ENCODE data around the gene CRMP1. TPM values are rescaled to one million over a fixed set of nuclear protein-coding genes. Genes with fewer than 3 reads are reported as not detected.

CRMP1 gene
- total RNA-seq, 1 experiment from 2014 or later = 77.5 TPM

DNA sequence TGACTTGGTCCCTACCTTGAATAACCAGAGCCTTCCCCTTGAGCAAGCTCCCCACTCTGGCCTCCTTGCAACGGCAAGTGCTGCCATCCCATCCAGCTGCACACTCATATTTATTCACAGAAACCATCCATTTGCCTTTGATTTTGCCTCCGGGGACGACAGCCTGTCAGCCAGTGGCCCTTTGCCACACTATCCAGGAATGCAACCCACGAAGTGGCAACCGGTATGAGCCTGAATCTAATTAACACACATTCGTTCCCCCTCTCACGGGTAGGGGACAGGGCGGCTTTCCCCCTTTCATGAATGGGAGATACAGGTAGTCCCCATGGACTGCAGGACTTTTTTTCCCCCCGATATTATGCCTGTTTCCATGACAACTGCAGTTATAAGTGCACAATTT is 15.5 kb downstream of the CRMP1 start:
- no TSS peak for BruUV-seq (replicated peaks)
- no peak overlapping the region for H3K4me3 ChIP-seq (ENCODE audit: low read depth, low read length, poor library complexity, severe bottlenecking)
- peaks cover 25% of the 10 kb centered on the region for H3K4me1 ChIP-seq (ENCODE audit: insufficient read depth, low read length, poor library complexity, severe bottlenecking)
- H3K27me3 ChIP-seq (replicated peaks; ENCODE audit: insufficient read depth, low read depth, low read length, poor library complexity) = no peaks in the 10 kb centered on the region
- H3K9me3 ChIP-seq (ENCODE audit: low read depth, low read length, poor library complexity, severe bottlenecking) = no peaks in the 10 kb centered on the region
- TF ChIP-seq, protein P1, sequence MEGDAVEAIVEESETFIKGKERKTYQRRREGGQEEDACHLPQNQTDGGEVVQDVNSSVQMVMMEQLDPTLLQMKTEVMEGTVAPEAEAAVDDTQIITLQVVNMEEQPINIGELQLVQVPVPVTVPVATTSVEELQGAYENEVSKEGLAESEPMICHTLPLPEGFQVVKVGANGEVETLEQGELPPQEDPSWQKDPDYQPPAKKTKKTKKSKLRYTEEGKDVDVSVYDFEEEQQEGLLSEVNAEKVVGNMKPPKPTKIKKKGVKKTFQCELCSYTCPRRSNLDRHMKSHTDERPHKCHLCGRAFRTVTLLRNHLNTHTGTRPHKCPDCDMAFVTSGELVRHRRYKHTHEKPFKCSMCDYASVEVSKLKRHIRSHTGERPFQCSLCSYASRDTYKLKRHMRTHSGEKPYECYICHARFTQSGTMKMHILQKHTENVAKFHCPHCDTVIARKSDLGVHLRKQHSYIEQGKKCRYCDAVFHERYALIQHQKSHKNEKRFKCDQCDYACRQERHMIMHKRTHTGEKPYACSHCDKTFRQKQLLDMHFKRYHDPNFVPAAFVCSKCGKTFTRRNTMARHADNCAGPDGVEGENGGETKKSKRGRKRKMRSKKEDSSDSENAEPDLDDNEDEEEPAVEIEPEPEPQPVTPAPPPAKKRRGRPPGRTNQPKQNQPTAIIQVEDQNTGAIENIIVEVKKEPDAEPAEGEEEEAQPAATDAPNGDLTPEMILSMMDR (conservative IDR thresholded peaks at IDR 0.05; ENCODE audit: low read depth, low read length) = no peak
- TF ChIP-seq EZH2 (IDR thresholded peaks at IDR 0.05; ENCODE audit: borderline replicate concordance, low read depth, low read length, poor library complexity, severe bottlenecking) = no peak
- H3K27ac ChIP-seq (ENCODE audit: low read depth, low read length, poor library complexity, severe bottlenecking) = no peak overlapping the region
- no peaks in the 10 kb centered on the region for H3K36me3 ChIP-seq (ENCODE audit: insufficient read depth, low read length, poor library complexity, severe bottlenecking)
- ChIA-PET CTCF (no interaction called here), POLR2A (ENCODE audit: low non-redundant PET) (no interaction called here)
- no peak for DNase-seq (ENCODE audit: low spot score)
- intact Hi-C loops (cut with micrococcal nuclease; ENCODE audit: unreplicated experiment) = no loop called here

DNA sequence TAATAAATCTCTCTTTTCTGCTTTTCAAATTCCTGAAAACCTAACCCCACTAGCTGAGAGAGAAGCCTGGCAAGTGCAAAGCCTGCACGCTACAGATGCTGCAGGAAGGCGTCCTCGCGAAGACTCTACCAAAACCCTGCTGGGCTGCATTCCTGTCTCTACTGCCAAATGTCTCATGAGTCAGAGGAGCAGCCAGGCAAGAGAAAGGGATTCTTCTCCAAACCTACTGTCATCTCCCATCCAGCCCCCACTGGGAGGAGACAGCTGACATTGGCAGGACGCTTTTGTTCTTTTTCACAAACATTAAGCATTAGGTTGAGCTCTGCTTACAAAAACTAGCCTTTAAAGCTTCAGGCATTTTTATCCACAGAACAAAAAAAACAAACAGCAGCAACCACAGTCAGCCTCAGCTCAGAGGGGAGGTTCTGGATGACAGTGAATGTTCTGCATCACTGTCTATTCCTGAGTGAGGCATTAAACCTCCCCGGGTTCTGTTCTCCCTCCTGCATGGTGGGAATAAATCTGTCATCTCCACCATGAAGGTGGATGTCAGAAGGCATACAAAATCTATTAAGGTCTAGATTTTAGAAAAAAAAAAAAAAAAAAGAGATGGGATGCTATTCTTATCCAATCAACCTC is 18.0 kb downstream of the CRMP1 start:
- no TSS peak for BruUV-seq (replicated peaks)
- ChIA-PET CTCF (interaction anchor here (0.6 kb wide), 1 partner anchor 10 kb away, joined by 4 read pairs; no protein-coding TSS in a partner anchor), POLR2A (ENCODE audit: low non-redundant PET) (no interaction called here)

DNA sequence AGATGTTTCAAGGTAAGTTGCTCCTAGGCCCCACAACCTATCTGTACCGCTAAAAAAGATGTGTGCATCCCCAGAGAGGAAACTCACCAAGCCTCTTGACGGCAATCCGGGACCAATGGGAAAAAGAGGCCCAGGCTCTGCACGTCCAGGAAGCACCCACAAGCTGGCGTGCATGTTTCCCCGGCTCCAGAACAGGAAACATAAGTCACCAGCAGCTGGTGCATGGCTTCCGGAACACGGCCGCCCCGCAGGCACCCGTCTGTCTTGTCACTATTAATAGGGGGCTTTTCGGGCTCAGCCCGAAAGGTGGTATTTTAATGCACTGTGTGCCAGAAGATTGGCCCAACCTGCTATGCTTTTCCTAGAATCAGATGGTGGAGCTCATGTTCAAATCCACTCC is 22.2 kb downstream of the CRMP1 start:
- Histone ChIP-seq H3K27me3 (replicated peaks; ENCODE audit: insufficient read depth, low read depth, low read length, poor library complexity) (no peaks in the 10 kb centered on the region), H3K36me3 (ENCODE audit: insufficient read depth, low read length, poor library complexity, severe bottlenecking) (no peaks in the 10 kb centered on the region), H3K9me3 (ENCODE audit: low read depth, low read length, poor library complexity, severe bottlenecking) (no peaks in the 10 kb centered on the region), H3K4me1 (ENCODE audit: insufficient read depth, low read length, poor library complexity, severe bottlenecking) (peaks cover 44% of the 10 kb centered on the region), H3K4me3 (ENCODE audit: low read depth, low read length, poor library complexity, severe bottlenecking) (peak overlapping the region; percentile 21), H3K27ac (ENCODE audit: low read depth, low read length, poor library complexity, severe bottlenecking) (peak overlapping the region; percentile 91)
- CTCF ChIA-PET = interaction anchor here (0.6 kb wide), 1 partner anchor 111 kb away, joined by 4 read pairs; no protein-coding TSS in a partner anchor
- intact Hi-C loops (cut with micrococcal nuclease; ENCODE audit: unreplicated experiment) = loop anchor here (2.0 kb wide), 1 partner anchor 110 kb away; no protein-coding TSS in a partner anchor
- peak; percentile 95 for DNase-seq (ENCODE audit: low spot score)
- POLR2A ChIA-PET (ENCODE audit: low non-redundant PET) = no interaction called here
- TF ChIP-seq EZH2 (IDR thresholded peaks at IDR 0.05; ENCODE audit: borderline replicate concordance, low read depth, low read length, poor library complexity, severe bottlenecking) = no peak
- TF ChIP-seq, protein P1 (conservative IDR thresholded peaks at IDR 0.05; ENCODE audit: low read depth, low read length) = peak; percentile 40
- BruUV-seq (replicated peaks) = no TSS peak

More for the DNA sequence above, 18.0 kb downstream of the CRMP1 start:
- Histone ChIP-seq H3K27ac (ENCODE audit: low read depth, low read length, poor library complexity, severe bottlenecking) (peak overlapping the region; percentile 42), H3K36me3 (ENCODE audit: insufficient read depth, low read length, poor library complexity, severe bottlenecking) (no peaks in the 10 kb centered on the region), H3K4me3 (ENCODE audit: low read depth, low read length, poor library complexity, severe bottlenecking) (no peak overlapping the region), H3K9me3 (ENCODE audit: low read depth, low read length, poor library complexity, severe bottlenecking) (no peaks in the 10 kb centered on the region), H3K4me1 (ENCODE audit: insufficient read depth, low read length, poor library complexity, severe bottlenecking) (peaks cover 36% of the 10 kb centered on the region), H3K27me3 (replicated peaks; ENCODE audit: insufficient read depth, low read depth, low read length, poor library complexity) (no peaks in the 10 kb centered on the region)
- DNase-seq (ENCODE audit: low spot score) = peak; percentile 93
- TF ChIP-seq, protein P1 (conservative IDR thresholded peaks at IDR 0.05; ENCODE audit: low read depth, low read length) = no peak
- no peak for TF ChIP-seq EZH2 (IDR thresholded peaks at IDR 0.05; ENCODE audit: borderline replicate concordance, low read depth, low read length, poor library complexity, severe bottlenecking)
- intact Hi-C loops (cut with micrococcal nuclease; ENCODE audit: unreplicated experiment) = no loop called here

Data from A673 (cell line).